Neutrophil (primary cell): ENCODE measurements around the gene BPIFA3.

Experiments
- H3K27ac ChIP-seq: fragments of 200-600 bp; sonication (generic); 2 replicates; pipeline ENCODE4 v1.5.1; 2016; ENCODE audit warnings: mild to moderate bottlenecking, moderate library complexity
- H3K27me3 ChIP-seq: fragments of 200-600 bp; sonication (generic); 2 replicates; pipeline ENCODE4 v1.6.0; 2016; ENCODE audit warnings: mild to moderate bottlenecking
- H3K36me3 ChIP-seq: fragments of 200-600 bp; sonication (generic); 2 replicates; pipeline ENCODE4 v1.5.1; 2017
- H3K4me1 ChIP-seq, 2 experiments: fragments of 200-600 bp in 1 of 2; sonication (generic) in 1 of 2; 1 replicate in 1 of 2; 2 replicates in 1 of 2; pipeline versions ENCODE4 v1.5.1 to v1.6.1; 2013 to 2016; ENCODE audit warnings: low read depth in 1 of 2, low read length in 1 of 2, mild to moderate bottlenecking in 1 of 2, moderate library complexity in 1 of 2; ENCODE audit not compliant: control insufficient read depth in 1 of 2, insufficient read depth in 1 of 2
- H3K4me3 ChIP-seq, 2 experiments: fragments of 200-600 bp in 1 of 2; sonication (generic) in 1 of 2; 1 replicate in 1 of 2; 2 replicates in 1 of 2; pipeline ENCODE4 v1.5.1; 2013 to 2016; ENCODE audit warnings: low read depth in 1 of 2, low read length in 1 of 2, mild to moderate bottlenecking in 1 of 2, moderate library complexity in 1 of 2
- H3K9me3 ChIP-seq: fragments of 200-600 bp; sonication (generic); 2 replicates; pipeline ENCODE4 v1.5.1; 2016
- CTCF ChIP-seq: fragments of 200-600 bp; sonication (generic); IDR thresholded peaks from 2 replicates; pipeline ENCODE4 v1.5.1; 2016; ENCODE audit warnings: antibody characterized with exemption

BPIFA3 gene

GRCh38 chr20:33187491-33187890, 29.7 kb upstream of the BPIFA3 start:
- H3K36me3 ChIP-seq: no peaks in the 10 kb centered on the region
- no peaks in the 10 kb centered on the region for H3K9me3 ChIP-seq
- H3K27ac ChIP-seq: no peak overlapping the region
- no peak for TF ChIP-seq CTCF
- peaks cover 27% of the 10 kb centered on the region for H3K27me3 ChIP-seq
- no peaks in the 10 kb centered on the region for H3K4me1 ChIP-seq
- H3K4me3 ChIP-seq: no peak overlapping the region

GRCh38 chr20:33188421-33188820, 28.7 kb upstream of the BPIFA3 start:
- Histone ChIP-seq H3K27me3 (peaks cover 29% of the 10 kb centered on the region), H3K4me3 (no peak overlapping the region), H3K27ac (no peak overlapping the region), H3K9me3 (no peaks in the 10 kb centered on the region), H3K4me1 (no peaks in the 10 kb centered on the region), H3K36me3 (no peaks in the 10 kb centered on the region)
- no peak for TF ChIP-seq CTCF

GRCh38 chr20:33191484-33191883, 25.7 kb upstream of the BPIFA3 start:
- Histone ChIP-seq H3K27me3 (peaks cover 38% of the 10 kb centered on the region), H3K4me1 (no peaks in the 10 kb centered on the region), H3K4me3 (no peak overlapping the region), H3K36me3 (no peaks in the 10 kb centered on the region), H3K9me3 (no peaks in the 10 kb centered on the region), H3K27ac (no peak overlapping the region)
- TF ChIP-seq CTCF: no peak

- Histone ChIP-seq H3K27ac (no peak overlapping the region), H3K27me3 (peaks cover 38% of the 10 kb centered on the region), H3K9me3 (no peaks in the 10 kb centered on the region), H3K4me3 (no peak overlapping the region), H3K36me3 (no peaks in the 10 kb centered on the region), H3K4me1 (no peaks in the 10 kb centered on the region)
- TF ChIP-seq CTCF: no peak
Measured at GRCh38 chr20:33191955-33192354, 25.2 kb upstream of the BPIFA3 start.

- Histone ChIP-seq H3K9me3 (no peaks in the 10 kb centered on the region), H3K4me1 (no peaks in the 10 kb centered on the region), H3K4me3 (no peak overlapping the region), H3K27me3 (peaks cover 38% of the 10 kb centered on the region), H3K27ac (no peak overlapping the region), H3K36me3 (no peaks in the 10 kb centered on the region)
- TF ChIP-seq CTCF: no peak
Measured at GRCh38 chr20:33192912-33193501, 24.1 kb upstream of the BPIFA3 start.

- H3K9me3 ChIP-seq: no peaks in the 10 kb centered on the region
- H3K4me1 ChIP-seq: no peaks in the 10 kb centered on the region
- H3K27me3 ChIP-seq: peaks cover 45% of the 10 kb centered on the region
- TF ChIP-seq CTCF: no peak
- H3K36me3 ChIP-seq: no peaks in the 10 kb centered on the region
- no peak overlapping the region for H3K27ac ChIP-seq
- no peak overlapping the region for H3K4me3 ChIP-seq
Measured at GRCh38 chr20:33199026-33199425, 18.1 kb upstream of the BPIFA3 start.
